ENCODE results near the gene AHNAK2.

AHNAK2 gene

DNA sequence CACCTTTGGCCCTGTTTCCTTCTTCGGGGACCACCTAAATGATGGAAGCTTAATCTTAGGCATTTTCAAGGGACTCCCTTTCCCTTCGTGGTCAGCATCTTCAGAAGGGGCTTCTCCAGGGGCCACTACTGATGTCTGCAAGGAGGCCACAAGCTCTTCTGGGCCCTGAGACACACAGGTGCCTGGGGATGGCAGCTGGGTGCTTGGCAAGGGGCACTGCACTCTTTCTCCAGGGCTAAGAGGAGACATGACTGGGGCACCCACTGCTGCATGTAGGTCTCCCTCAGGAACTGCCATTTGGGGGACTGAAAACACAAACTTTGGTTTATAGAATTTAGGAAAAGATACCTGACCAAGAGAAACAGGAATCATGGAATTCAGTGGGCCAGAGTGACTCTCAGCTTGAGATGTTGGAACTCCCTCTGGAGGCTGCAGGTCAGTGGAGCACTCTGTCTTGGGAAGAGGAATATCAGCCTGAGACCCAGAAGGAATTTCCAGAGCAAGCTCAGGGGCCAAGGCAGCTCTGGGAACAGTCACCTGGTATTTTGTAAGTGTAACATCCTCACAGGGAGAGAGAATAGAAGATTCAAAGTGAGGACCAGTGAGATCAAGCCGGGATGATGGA lies 37.5 kb downstream of the AHNAK2 start:
- no peak for DNase-seq (ENCODE audit: low read depth in 4 of 4, low spot score in 1 of 4)

DNA sequence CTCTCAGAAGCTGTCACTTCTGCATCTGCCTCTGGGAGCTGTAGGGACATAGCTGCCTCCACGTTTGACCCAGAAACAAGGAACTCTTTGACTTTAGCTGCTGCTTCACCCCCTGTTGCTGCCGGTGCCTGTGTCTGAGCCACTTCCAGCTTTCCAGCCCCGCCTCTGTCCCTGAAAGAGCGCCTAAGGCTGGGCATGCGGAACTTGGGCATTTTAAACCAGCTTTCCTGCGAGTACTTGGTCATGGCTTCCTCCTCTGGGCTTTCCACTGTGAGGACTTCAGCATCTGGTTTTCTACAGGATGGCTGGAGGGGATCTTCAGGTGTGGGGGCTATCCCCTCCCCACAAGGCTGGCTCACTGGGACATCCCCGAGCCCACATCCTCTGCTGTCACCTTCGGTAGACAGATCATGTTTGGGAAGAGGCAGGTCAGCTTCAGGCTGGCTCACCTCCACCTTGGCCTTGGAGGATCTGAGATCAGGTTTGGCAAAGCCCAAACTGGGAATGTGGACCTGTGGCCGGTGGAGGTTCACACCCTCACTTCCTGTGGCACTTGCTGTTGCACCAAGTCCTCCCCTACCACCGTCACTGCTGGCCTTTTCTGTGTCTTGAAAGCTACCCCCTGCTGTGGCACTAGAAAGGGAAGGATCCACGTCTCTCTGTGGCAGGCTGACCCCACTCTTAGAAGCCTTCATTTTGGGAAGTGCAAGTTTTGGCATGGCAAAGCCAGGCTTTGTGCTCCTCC lies 38.3 kb downstream of the AHNAK2 start:
- DNase-seq (ENCODE audit: low read depth in 4 of 4, low spot score in 1 of 4), result no peak

DNA sequence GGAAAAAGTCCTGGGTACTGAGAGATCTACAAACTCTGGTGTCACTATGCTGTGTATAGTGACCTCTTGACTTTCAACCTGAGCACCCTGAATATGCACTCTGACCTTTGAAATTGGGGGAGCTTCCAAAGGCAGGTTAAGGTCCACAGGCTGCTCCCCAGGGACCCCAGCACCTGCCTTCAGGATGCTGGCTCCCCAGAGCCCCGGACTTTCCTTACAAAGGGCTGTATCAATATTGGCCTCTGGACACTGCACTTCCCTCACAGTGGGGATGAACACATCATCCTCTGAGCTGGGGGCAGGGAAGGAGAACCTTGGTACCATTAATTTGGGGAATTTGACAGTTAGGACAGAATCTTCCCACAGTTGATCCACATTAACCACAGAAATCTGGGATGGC lies 39.2 kb downstream of the AHNAK2 start:
- DNase-seq (ENCODE audit: low read depth in 4 of 4, low spot score in 1 of 4), result no peak

DNA sequence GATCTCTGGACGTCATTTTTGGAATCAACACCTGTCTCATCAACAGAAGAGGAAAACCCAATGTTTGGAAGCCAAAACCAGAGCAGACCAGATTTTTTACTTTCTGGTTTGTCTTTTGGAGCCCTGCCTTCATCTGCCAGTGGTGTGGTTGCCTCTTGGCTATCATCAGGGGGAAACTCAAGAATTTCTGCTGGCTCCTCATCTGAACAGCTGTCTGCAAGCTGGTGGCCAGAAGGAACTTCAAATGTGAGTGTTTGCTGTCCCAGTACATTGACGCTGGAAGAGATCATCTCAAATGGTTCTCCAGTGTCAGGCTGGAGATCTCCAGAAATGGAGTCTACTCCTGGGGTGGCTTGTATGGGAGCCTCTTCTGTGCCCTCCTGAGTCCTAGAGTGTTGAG lies 39.7 kb downstream of the AHNAK2 start:
- no peak for DNase-seq (ENCODE audit: low read depth in 4 of 4, low spot score in 1 of 4)

DNA sequence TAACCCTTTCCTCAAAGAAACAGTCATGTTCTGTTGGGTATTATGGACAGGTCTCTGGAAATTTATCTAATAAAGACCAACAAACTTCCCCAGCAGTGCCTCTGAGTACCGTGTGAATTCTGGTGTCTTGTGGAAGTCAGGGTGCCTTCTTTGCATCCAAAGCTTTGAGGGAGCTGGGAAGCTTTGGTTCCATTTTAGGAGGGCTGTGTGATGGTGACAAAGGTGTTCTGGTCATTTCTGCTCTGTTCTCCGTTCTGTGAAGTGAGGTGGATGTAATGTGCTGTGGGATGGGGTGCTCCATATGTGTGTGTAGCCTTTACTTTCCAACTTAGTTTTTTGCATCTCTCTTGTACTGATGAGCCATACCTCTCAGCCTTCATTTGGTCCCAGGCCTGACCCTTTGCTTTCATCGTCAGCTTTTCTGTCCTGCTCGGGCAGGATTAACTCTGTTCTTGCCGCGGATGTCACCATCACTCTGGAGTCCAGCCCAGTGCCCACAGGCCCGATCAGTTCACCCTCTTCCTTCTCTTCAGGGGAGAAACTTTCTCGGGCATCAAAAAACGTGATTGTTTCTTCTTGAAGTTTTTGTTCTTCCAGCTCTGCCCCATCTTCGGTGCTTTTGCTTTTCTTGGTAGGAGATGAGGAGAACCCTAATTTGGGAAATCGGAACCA lies 40.3 kb downstream of the AHNAK2 start:
- DNase-seq (ENCODE audit: low read depth in 4 of 4, low spot score in 1 of 4), result no peak

DNA sequence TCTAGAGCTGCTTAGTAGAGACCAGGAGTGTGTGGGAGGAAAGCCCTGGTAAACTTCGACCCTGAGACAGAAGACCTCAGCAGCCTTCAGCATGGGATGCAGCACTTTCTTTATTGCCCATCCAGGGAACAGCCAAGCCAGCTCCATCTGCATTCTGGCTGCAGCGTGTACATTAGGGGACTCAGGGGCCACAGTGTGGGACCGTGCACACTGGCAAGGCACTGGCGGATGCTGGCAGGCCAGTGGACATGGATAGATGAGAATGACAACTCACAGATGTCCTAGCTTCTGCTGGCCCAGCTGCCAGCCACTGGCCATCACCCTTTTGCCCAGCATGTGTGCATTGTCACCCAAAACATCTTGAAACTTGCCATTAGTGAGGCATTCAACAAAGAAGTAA lies 41.0 kb downstream of the AHNAK2 start:
- DNase-seq (ENCODE audit: low read depth in 4 of 4, low spot score in 1 of 4), result no peak

DNA sequence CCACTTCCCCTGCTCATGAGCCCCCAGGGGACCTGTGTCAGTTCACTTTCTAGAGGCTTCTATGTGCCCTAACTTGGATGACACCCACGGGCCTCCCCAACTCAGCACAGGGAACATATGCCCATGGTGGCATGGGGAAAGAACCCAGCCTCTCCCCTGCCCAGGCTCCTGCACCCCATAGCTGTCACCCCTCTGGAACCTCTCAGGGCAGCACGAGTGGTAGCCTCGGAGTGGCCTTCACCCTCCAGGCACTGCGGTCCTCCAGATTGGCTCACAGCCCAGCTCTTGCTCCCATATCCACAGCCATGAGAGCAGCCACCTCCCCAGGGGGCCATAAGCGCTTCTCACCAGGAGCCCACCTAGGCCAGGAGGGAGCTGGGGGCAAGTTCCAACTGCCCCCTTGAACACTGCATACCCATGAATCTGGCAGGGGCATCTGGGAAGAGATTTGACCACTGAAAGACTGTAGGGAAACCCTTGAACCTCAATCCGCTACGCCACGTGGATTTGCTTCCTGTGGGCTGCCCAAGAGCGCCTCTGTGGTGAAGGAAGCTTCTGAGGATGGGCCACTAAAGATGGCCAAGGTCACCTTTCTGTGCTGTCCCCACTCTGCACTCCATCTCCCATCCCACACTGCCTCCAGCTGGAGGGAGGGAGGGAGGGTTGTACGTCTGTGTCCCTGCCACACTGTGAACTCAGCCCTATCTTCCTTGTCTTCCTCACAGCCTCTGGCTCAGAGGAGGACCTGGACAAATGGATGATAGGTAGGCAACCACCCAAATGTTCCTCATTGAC lies 41.6 kb downstream of the AHNAK2 start:
- no peak for DNase-seq (ENCODE audit: low read depth in 4 of 4, low spot score in 1 of 4)

DNA sequence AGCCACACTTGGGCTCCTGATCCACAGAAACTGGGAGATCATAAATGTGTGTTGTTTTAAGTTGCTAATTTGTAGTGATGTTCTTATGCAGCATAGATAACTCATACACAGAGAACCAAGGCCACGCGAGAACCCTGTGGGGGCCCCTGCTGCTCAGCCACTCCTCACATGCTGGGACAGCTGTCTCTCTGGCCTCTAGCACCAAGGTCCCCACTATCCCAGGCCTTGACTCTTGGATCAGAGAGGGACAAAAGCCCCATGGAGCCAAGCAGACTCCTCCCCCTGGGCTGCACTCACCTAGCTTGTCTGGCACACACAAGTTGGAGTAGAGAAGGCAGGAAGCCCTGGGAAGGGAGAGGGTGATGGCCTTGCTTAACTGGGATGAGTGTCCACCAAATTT lies 42.2 kb downstream of the AHNAK2 start:
- no peak for DNase-seq (ENCODE audit: low read depth in 4 of 4, low spot score in 1 of 4)

DNA sequence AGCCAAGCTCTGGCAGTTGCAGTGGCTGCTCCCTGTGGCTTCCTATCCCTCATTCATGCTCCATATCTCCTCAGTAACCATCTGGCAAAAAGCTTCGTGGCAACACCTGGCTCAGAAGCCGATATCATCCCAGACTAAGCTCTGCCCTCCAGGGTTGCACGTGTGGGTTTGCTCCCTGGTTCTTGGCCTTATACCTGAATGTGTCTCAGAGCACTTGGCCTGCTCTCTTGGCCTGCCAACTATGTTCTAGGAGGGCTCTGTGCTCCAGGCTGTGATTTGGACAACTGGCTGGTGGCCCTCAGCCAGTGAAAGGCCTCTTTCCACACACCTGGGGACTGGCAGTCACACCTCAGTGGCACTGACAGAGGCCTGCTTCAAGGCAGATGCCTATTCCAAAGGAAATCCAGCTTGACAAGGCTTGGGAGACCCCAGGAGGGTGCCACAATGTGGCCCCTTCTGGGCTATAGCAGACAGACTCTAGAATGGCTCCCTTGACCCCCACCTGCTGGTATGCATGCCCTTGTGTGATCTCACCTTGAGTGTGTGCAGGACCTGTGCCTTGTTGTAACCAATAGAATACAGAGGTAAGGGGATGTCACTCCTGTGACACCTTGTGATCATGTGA lies 43.0 kb downstream of the AHNAK2 start:
- DNase-seq (ENCODE audit: low read depth in 4 of 4, low spot score in 1 of 4), result no peak

DNA sequence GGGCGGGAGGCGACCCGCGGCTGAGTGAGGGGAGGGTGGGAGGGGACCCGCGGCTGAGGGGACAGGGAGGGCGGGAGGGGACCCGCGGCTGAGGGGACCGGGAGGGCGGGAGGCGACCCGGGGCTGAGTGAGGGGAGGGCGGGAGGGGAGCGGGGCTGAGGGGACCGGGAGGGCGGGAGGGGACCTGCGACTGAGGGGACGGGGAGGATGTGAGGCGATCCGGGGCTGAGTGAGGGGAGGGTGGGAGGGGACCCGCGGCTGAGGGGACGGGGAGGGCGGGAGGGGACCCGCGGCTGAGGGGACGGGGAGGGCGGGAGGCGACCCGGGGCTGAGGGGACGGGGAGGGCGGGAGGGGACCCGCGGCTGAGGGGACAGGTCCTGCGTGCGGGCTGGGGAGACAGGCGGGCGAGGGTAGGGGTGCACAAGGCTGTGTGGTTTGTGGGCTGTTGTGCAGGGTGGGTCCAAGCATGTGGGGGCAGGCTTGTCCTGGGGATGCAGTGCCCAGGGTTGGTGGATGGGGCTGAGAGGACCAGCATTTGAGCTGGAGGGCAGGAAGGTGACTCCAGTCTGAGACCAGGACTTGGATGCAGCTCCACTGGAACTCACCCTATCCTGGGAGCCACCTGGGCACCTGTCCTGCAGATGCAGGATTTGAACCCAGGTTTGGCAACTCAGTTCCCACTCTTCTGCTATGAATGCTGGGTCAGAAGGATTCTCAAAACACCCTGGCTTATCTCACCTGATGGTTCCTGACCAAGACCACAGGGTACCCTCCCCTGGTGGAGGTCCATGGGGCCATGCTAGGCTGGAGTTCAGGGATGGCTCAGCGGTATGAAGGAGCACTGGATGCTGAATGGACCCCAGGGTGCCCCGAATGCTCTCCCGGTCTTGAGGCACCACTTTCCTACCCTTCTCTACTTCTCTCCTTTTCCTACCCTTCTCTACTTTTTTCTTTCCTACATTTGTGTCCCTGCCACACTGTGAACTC lies 44.1 kb downstream of the AHNAK2 start:
- DNase-seq (ENCODE audit: low read depth in 4 of 4, low spot score in 1 of 4), result no peak

DNA sequence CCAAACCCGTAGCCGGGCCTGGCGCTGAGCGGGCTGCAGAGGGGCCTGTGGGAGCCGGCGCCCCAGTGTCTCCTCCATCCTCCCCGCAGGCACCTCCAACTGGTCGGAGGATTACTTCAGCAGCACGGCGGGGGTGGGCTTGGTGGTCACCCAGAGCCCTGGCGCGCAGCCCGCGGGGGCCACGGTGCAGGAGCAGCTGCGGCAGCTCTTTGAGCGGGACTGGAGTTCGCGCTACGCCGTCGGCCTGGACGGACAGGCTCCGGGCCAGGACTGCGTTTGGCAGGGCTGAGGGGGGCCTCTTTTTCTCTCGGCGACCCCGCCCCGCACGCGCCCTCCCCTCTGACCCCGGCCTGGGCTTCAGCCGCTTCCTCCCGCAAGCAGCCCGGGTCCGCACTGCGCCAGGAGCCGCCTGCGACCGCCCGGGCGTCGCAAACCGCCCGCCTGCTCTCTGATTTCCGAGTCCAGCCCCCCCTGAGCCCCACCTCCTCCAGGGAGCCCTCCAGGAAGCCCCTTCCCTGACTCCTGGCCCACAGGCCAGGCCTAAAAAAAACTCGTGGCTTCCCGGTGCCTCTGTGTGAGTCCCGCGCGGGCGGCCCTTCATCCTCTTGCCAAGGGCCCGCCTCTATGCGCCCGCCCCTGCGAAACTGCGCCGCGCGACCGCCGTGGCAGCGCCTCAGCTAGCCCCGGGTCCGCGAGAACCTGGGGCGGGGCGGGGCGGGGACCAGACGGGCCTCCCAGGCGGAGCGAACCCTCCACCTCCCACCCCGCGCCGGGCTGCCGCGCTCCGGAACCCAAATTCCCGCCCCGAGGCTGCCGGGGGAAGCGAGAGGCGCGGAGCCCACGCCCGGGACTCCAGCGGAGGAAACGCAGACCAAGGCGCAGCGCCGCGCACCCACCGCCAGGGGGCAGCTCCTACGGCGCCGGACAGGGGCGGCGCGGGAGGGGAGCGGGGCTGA lies 45.2 kb downstream of the AHNAK2 start:
- DNase-seq (ENCODE audit: low read depth in 4 of 4, low spot score in 1 of 4), result peak; percentile 76 to 89 (median 82)

DNA sequence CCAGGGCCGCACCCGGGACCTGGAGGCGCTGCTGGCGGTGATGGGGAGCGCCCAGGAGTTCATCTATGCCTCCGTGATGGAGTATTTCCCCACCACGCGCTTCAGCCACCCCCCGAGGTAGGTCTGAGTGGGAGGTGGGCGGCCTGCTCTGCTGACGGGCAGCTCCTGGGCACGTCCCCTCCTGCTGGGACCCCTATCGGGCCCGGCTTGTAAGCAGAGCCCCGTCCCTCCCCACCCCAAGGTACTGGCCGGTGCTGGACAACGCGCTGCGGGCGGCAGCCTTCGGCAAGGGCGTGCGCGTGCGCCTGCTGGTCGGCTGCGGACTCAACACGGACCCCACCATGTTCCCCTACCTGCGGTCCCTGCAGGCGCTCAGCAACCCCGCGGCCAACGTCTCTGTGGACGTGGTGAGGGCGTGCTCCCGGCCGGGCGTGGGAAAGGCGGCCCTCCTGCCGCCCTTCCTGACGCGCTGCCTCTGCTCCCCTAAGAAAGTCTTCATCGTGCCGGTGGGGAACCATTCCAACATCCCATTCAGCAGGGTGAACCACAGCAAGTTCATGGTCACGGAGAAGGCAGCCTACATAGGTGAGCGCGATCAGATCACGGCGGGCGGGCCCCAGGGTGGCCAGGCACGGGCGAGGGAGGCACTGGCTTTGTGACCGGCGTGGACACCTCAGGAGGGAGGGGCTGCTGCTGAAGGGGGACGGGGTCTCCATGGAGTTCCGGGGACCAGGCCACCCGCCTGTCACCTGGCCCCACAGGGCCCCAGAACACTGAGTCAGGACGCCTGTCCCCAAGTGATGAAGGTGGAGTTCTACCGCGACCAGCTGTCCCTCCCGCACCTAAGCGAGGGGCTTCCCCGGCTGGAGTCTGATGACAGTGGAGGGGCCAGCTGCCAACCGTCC lies 46.2 kb downstream of the AHNAK2 start:
- no peak for DNase-seq (ENCODE audit: low read depth in 4 of 4, low spot score in 1 of 4)

DNA sequence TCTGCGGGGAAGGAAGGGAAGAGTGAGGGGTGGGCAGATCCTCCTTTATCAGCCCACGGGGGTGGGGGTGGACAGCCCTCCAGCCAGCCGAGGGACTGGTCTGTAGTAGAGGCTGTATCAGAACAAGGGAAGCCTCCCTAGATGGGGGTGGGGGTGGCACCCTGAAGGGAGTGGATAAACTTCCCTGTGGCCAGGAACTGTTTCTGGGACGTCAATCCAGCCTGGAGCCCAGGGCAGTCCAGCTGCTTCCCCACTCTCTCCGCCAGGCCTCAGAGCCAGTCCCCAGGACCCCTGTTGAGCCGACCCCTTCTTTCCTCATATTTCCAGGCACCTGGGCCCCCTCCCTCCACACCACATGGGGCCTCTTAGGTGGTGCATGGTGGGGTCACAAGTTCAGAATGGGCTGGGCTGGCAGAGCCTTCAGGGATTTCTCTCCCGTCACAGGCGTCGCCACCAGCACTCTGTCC lies 46.8 kb downstream of the AHNAK2 start:
- DNase-seq (ENCODE audit: low read depth in 4 of 4, low spot score in 1 of 4), result no peak

DNA sequence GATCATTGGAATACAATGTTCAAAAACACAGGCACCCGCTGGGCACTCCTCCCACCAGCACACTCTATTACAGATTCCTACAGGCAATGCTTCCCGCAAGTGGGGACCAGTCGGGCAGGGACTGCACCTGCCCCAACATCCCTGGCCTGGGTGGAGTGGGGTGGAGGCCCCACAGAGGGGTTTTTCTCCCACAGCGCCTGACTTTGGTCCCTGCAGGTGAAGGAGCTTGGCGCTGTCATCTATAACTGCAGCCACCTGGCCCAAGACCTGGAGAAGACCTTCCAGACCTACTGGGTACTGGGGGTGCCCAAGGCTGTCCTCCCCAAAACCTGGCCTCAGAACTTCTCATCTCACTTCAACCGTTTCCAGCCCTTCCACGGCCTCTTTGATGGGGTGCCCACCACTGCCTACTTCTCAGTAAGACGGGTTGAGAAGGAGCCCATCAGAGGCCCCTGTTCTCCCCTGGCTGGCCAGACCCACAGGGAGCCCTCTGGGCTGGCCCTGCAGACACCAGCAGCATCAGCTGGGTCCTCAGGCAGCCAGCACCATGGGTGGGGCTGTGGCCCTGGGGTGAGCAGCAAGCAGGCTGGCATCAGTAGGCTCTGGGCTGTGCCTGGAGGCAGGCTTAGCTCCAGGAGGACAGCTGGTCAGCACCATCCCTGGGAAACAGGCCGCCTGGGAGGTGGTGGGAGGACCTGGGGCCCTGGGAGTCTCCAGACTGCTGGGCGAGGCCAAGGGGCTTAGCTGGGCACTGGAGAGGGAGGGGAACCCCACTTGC lies 47.5 kb downstream of the AHNAK2 start:
- no peak for DNase-seq (ENCODE audit: low read depth in 4 of 4, low spot score in 1 of 4)

DNA sequence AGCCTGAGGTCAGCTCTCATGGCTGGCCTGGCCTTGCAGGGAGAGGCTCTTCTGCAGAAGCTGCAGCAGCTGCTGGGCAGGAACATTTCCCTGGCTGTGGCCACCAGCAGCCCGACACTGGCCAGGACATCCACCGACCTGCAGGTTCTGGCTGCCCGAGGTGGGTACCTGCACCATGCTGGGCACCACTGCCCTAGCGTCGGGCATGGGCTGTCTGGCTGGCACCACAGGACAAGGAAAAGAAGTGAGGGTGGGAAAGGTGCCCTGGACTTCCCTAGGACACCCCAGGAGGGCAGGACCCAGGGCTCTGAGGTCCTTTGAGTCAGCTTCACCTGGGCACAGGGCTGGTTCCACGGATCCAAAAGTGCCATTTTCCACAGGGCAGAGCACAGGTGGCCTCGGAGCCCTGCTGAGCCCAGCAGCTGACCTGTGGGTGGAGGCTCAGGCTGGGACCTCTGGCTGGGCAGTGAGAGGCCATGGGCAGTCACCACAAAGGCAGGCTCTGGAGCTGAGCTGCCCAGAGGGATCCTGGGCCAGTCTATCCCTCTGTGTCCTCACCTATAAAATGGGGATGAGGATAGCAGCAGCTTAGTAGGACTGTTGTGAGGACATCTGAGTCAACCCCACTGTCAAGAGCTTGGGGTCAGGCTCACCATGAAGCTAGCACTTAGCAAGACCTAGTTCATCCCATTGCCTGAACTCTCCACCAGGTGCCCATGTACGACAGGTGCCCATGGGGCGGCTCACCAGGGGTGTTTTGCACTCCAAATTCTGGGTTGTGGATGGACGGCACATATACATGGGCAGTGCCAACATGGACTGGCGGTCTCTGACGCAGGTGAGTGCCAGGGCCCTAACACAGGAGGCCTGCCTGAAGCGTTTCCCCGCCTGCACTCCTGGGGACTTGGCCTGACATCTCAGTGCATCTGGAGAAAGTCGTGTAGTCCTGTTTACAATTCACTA lies 48.6 kb downstream of the AHNAK2 start:
- no peak for DNase-seq (ENCODE audit: low read depth in 4 of 4, low spot score in 1 of 4)

Measured in stimulated activated CD4-positive, alpha-beta T cell treated with anti-CD3 and anti-CD28 coated beads, Interleukin-1b, Interleukin-23, amount 100 ng/mL, for 24 hours (primary cell).